HG03039 (cell line): ENCODE results near the gene MPV17L.
"Not testable (repeated sequence)": the region's sequence is repeated elsewhere in the genome, so short reads cannot be mapped to it uniquely, and the experiment has no call there.

Experiments used
- ATAC-seq: cut with Tn5 transposase; IDR thresholded peaks from one replicate; pipeline ENCODE4 v1.9.1; 2021; ENCODE audit warnings: mild to moderate bottlenecking, moderate library complexity; ENCODE audit not compliant: unreplicated experiment

Gene MPV17L

GRCh38 chr16:15407756-15408155 lies 12.2 kb downstream of the MPV17L start:
- not testable (repeated sequence) for ATAC-seq

DNA sequence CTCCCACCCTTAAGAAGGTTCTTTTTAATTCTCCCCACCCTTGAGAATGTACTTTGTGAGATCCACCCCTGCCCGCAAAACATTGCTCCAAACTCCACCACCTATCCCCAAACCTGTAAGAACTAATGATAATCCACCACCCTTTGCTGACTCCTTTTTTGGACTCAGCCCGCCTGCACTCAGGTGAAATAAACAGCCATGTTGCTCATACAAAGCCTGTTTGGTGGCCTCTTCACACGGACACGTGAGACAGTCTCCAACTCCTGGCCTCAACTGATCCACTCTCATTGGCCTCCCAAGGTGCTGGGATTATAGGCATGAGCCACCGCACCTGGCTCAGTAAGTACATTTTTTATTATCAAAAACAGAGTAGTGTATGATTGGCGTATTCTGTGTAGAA lies 13.9 kb downstream of the MPV17L start:
- not testable (repeated sequence) for ATAC-seq

GRCh38 chr16:15415511-15415985 lies 20.0 kb downstream of the MPV17L start:
- ATAC-seq = no peak

DNA sequence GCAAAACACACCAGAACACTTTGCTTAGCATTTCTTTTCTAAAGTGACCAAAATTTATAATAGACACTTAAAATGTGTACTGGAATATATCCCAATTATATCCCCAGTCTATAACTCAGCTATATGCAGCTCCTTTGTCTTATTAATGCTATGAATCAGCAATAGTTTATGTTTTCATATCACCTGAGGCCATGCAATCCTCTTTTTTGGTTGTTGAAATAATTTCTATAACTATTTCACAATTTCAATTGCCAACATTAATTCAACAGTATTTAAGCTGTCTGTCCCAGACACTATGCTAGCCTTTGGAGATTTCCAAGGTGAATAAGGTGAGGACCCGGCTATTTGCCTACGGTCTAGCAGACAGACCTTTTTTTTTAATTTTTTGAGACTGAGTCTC lies 21.6 kb downstream of the MPV17L start:
- no peak for ATAC-seq

GRCh38 chr16:15418206-15418605 lies 22.7 kb downstream of the MPV17L start:
- no peak for ATAC-seq

DNA sequence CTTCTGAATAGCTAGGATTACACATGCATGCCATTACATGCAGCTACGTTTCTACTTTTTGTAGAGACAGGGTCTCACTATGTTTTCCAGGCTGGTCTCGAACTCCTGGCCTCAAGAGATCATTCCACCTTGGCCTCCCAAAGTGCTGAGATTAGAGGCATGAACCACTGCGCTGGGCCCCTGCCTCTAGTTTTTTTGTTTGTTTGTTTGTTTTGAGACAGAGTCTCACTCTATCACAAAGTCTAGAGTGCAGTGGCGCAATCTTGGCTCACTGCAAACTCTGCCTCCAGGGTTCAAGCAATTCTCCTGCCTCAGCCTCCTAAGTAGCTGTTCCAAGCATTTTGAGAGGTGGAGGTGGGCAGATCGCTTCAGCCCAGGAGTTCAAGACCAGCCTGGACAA lies 26.1 kb downstream of the MPV17L start:
- not testable (repeated sequence) for ATAC-seq

DNA sequence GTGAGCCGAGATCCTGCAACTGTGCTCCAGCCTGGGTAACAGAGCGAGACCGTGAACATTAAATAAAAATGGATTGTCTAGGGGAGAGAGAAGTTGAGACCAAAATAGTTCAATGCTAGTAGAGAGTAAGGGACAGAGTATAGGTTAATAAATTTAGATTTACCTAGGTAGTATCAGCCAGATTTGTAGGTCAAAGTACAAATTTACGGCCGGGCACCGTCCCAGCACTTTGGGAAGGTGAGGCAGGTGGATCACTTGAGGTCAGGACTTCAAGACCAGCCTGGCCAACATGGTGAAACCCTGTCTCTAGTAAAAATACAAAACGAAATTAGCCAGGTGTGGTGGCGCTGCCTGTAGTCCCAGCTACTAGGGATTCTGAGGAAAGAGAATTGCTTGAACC lies 26.7 kb downstream of the MPV17L start:
- ATAC-seq = no peak

DNA sequence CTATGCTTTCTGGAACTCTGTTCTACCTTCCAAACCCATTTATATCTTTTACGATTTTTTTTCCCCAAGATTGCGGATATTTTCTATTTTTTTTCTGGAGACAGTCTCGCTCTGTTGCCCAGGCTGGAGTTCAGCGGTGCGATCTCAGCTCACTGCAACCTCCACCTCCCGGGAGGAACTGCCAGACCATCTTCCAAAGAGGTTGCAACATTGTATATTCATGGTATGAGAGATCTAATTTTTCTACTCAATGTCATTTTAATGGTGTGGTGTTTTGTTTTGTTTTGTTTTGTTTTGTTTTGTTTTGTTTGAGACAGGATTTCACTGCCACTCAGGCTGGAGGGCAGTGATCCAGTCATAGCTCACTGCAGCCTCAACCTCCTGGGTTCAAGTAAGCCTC lies 30.3 kb downstream of the MPV17L start:
- ATAC-seq = no peak

DNA sequence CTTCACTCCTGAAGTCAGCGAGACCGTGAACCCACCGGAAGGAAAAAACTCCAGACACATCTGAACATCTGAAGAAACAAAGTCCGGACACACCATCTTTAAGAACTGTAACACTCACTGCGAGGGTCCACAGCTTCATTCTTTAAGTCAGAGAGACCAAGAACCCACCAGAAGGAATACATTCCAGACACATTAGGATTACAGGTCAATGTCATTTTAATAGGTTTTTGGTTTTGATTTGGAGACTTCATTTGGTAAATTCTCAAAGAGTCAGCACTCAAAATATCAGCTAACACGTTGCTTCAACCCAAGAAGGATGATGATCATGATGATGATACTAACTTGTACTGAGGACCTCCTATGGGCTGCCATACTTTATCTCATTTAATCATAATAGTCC lies 31.2 kb downstream of the MPV17L start:
- ATAC-seq = no peak

GRCh38 chr16:15427648-15428239 lies 32.2 kb downstream of the MPV17L start:
- no peak for ATAC-seq

- ATAC-seq = not testable (repeated sequence)
These were observed 35.3 kb downstream of the MPV17L start for GRCh38 chr16:15430884-15431283.

- no peak for ATAC-seq
These were observed 38.5 kb downstream of the MPV17L start for GRCh38 chr16:15434079-15434424.

DNA sequence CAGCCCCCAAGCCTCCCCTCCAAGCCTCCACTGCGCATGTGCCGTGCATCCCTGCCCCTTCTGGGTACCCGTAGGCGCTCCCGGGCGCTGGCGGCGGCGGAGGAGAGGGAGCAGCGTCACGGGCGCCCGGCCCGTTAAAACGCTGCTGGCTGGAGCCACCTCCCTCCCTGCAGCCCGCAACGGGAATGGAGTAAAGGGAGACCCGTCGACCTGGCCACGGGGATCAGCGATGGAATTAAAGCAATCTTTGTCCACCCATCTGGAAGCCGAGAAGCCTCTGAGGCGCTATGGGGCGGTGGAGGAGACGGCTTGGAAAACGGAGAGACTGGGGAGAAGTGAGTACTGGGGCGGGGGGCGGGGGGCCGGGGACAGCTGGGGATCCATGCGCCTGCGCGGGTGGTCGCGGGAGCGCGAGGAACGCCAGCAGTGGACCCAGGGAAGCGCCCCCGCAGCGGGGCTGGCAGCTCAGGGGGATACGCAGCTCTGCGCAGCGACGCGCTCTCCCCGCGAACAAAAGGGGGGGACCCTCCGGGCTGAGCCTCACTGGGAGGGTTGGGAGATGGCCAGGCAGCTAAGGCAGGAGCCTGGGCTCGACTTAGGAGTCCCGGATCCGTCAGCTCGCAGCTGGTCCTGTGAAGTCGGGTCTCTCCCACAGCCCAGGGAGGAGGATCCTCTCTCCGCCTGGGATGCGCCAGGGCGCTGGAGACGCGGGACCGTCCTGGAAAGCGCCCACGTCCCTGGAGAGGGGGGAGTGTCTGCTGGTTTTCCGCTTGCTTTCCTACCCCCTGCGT lies 39.1 kb downstream of the MPV17L start, which contains the start of gene BMERB1:
Gene BMERB1 (plus strand): TSS at position 164 of the 791 bp plus-strand sequence. CDS start 66 bp downstream, at position 230.
- no peak for ATAC-seq

- no peak for ATAC-seq
These were observed 39.8 kb downstream of the MPV17L start for GRCh38 chr16:15435216-15435864.

- no peak for ATAC-seq
These were observed 43.5 kb downstream of the MPV17L start for GRCh38 chr16:15439102-15439501.

DNA sequence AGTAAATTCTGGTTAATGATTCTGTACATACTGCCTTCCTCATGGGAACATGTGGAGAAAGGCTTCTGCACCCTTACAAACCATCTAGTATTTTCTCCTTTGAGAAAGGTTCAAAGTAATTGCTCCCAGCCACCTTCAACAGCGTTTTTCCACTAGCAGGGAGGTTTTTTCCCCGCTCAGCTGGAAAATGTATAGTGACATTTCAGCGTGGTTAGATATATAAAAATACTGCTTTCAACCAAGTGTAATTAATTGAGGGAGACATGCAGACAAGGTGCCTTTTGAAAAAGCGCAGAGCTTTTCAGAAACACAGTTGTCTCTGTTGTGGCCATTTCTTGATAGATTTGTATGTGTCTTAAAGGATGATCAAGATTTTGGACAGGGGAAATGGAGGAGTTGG lies 44.0 kb downstream of the MPV17L start:
- no peak for ATAC-seq

DNA sequence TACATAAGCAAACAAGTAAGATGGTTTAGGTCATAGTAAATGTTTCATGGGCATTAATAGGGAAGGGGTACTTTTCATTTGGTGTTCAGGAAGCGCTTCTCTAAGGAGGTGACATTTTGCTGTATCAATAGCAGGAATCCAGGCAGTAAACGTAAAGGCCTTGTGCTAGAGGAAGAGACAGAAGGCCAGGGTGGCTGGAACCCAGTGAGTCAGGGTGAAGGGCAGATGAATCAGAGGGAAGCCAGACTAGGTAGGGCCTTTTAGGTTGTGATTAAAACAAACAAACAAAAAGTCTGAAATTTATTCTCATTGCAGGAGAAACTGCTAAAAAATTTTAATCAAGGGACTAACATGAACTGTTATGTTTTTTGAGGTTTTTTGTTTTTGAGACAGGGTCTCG lies 45.3 kb downstream of the MPV17L start:
- ATAC-seq = no peak

DNA sequence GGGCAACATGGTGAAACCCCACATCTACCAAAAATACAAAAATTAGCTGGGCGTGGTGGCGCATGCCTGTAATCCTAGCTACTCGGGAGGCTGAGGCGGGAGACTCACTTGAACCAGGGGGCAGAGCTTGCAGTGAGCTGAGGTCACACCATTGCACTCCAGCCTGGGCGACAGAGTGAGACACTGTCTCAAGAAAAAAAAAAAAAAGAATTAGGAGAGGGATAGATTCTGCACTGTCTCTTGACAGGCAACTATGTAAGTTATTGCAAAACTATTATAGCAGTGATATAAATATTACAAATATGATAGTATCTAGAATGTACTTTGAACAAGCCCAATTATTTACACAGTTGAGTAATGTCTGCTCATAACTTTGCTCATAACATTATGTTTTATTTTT lies 46.6 kb downstream of the MPV17L start:
- not testable (repeated sequence) for ATAC-seq

DNA sequence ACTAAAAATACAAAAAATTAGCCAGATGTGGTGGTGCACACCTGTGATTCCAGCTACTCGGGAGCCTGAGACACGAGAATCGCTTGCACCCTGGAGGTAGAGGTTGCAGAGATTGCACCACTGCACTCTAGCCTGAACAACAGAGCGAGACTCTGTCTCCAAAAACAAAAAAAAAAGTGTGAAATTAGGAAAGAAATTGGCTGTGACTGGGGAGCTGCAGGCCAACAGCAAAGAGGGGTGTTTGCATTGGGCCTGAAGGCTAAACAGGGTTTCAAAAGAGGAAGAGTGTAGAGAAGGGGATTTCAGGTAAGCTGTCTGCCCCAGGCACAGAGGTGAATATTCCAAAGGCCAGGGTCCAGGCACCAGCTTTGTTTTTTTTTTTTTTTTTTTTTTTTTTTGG lies 48.2 kb downstream of the MPV17L start:
- no peak for ATAC-seq

- ATAC-seq = no peak
These were observed 48.7 kb downstream of the MPV17L start for GRCh38 chr16:15444264-15444663.

DNA sequence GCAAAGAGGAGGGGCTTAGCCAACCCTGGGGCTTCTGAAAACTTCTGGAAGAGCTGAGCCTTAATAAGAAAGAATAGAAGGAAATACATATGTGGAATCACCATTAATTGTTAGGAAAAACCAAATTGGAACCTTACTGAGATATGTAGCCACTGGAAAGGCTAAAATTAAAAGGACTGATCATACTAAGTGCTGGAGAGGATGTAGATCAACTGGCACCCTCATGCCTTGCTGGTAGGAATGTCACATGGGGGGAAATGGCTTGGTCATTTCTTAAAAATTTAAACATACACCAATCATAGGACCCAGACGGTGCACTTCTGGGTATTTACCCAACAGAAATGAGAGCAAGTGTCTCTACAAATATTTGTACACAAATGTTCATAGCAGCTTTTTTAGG lies 49.9 kb downstream of the MPV17L start:
- ATAC-seq = no peak

DNA sequence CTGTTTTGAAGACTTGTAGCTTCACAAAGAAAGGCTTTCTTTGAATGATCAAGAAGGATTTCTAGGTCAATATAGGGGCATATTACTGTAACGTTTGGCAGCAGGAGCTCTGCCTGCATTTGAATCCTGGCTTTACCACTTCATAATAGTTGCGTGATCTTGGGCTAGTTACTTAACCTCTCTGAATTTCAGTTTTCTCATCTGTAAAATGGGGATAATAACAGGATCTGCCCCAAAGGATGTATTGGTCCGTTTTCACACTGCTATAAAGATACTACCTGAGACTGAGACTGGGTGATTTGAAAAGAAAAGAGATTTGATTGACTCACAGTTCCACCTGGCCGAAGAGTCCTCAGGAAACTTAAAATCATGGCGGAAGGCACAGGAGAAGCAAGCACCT lies 51.3 kb downstream of the MPV17L start:
- ATAC-seq = no peak
